SKM-1 (cell line): ENCODE measurements around the gene PGLYRP2.

Source experiments
- DNase-seq: peaks from one replicate; lab custom pipeline; 2025; ENCODE audit not compliant: unreplicated experiment; lab: John Stamatoyannopoulos, UW

PGLYRP2 gene

DNA sequence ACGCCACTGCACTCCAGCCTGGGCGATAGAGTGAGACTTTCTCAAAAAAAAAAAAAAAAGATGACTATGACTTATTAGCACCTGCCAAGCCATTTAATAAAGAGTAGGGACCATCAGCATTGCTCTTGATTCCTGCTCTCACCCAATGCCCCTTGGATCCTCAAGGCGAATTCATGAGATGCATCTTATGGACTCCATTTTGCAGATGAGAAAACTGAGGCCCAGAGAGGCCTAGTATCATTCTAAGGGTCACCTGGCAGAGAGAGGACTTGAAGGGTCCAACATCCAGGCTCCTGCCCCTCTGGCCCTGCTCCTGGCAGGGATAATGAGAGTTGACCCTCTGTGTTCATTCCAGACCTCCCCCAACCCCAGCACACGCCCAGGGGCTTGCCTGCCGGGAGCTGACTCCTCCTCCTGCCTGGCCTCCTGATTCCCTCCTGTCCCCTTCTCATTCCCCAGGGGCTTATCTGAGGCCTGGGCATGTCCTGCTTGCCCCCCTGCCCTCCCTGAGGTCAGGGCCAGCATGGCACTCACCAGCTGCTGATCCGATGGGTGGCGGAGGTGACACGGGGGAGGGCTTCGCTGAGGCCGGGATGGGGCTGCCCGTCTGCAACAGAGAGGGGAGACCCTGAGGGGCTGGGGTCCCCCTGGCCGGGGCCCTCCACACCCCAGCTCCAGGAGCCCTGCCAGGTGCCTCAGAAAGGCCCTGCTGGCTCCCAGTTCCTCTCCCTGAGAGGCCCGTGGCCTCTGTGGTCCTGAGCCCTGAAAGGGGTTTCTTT lies 37.0 kb downstream of the PGLYRP2 start:
- no peak for DNase-seq

DNA sequence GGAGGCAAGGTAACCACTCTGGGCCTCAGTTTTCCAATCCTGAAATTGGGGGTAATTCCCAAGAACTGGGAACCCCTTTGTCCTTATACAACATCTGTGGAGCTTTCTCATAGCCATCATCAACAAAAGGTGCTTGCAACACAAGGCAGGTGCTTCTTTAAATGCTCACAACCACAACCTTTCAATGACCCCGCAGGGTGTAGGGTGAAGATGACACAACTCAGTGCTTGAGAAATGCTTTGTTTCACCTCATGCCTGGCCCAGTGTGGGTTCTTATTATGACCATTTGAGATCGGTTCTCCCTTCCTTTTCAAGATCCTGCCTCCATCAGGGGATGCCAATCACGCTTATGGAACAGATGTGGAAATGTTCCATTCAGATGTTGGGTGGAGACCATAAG lies 38.0 kb downstream of the PGLYRP2 start:
- DNase-seq = peak; percentile 48

DNA sequence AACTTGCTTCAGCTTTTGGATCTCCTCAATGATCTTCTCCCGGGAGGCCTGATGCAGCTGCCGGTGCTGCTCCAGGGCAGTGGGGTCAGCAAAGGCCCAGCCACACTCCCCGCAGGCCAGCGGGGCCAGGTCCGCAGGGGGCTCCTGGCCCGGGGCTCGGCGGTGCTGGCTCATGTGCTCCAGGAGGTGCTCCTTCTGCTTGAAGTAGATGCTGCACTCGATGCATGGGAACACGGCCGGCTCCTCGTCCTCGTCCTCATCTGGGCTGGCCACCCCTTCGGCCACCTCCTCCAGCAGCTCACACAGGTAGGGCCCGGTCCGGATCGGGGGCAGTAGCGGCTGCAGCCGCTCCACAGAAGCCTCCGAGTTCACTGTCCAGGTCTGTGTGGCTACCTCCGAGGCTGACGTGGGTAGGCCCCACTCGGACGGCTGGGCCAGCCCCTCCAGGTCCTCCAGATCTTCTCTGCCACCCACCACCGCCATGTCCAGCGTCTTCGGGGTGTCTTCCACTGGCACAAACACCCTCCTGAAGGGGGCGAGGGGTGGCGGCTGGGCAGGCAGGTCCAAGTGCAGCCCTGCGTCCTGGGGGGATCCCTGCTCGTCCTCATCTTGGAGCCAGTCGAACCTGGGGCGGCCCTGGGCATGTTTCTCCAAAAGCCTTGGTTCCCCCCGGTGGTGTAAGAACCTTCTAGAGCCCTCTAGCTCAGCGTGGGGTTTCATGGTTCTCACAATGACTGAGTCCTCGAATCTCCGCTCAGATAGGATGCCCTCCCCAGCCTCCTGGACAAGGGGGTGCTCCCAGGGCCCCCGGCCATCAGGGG lies 39.3 kb downstream of the PGLYRP2 start:
- DNase-seq = no peak

- DNase-seq = no peak
These were observed 40.1 kb downstream of the PGLYRP2 start for GRCh38 chr19:15439078-15439799.

GRCh38 chr19:15438577-15438976 lies 40.7 kb downstream of the PGLYRP2 start:
- no peak for DNase-seq

DNA sequence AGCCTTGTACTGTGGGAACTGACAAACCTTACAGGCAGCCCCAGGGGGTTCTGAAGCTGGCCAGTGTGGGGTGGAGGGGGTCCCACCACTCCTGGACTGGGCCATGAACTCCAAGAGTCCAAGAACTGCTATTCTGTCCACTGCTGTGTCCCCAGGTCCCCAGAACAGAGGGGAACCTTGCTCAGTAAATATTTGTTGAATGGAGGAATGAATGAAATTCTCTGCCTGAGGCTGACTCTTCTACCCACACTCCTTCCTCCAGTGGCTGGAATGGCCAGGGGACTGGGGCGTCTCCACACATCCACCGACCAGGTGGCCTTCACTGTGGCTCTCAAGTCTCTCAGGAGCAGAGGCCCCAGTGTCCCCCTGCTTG lies 41.2 kb downstream of the PGLYRP2 start:
- no peak for DNase-seq

GRCh38 chr19:15437355-15438123 lies 41.8 kb downstream of the PGLYRP2 start:
- no peak for DNase-seq

- DNase-seq = no peak
These were observed 42.5 kb downstream of the PGLYRP2 start for GRCh38 chr19:15436826-15437110.

DNA sequence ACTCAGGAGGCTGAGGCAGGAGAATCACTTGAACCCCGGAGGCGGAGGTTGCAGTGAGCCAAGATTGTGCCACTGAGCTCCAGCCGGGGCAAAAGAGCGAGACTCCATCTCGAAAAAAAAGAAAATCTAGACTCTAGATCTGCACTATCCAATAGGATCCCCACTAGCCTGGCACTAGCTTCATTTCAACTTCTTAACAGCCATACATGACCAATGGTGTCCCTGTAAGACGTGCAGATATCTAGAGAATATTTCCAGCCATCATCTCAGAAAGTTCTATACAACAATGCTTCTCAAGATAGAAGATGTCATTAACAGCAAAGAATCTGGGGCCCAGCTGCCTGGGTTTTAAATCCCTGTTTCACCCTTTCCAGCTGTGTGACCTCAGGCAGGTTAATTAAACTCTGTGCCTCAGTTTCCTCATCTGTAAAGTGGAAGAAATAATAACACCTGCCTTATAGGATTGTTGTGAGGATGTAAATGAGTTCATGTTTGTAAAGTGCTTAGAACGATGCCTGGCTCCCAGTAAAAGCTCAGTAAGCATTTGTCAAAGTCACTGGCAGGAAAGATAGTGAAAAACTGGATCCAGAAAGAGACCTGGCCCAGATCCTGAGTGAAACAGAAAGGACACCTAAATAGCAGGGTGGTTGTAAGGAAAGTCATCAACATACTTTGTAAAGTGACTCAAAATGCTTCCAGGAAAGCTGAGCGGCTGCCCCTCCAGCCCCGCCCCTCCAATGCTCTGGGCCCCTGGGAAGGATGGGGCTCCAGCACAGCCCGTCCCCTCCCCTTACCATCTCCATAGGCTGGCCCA lies 43.1 kb downstream of the PGLYRP2 start:
- DNase-seq = no peak

DNA sequence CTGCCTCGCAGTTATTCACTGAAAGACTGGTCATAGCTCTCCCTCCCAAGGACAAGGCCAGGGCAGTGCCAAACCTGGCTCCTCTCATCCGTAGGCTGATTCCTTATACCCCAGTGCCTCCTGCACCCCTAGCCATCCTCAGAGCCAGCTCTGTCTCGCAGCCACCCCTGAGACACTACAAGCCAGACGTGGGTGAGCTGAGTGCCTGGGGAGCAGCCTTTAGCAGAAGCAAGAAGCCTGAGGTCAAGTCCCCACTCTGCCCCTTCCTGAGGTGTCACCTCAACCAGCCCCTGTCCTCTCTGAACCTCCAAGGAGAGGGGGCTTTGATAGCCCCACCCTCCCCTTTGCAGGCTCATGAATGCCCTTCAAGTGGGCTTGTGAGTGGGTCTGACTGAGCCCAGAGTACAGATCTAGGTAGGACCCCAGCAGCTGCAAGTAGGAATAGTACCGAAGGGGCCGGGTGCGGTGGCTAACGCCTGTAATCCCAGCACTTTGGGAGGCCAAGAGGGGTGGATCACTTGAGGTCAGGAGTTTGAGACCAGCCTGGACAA lies 45.7 kb downstream of the PGLYRP2 start:
- DNase-seq = no peak

GRCh38 chr19:15432629-15433518 lies 46.4 kb downstream of the PGLYRP2 start:
- DNase-seq = peak; percentile 64

GRCh38 chr19:15432018-15432494 lies 47.2 kb downstream of the PGLYRP2 start:
- DNase-seq = no peak

DNA sequence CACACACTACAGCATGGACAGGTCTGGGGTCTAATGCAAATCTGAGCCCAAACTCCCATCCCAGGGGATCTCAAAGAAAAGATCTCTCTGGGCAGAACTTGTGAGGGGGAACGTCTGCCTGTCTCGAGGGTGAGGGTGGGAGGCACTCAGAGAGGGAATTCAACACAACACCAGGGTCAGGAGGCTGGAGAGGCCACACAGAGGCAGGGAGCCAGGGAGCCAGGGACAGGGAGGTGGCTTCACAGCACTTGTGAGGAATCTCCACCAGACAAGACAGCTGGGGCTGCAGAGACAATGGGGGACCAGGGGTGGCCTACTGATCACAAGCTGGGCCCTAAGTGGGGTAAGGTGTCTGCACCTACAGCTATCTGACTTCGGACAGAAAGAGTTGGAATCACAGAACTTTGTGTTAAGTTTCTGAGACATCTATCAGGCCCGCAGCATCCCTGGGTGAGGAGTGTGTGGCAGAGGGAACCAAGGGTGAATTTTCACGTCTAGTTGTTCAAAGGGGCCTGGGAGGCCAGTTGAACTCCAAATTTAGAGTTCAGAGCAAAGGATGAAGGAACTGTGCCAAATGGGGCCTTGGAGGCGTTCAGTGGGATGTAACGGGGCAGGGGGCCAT lies 47.8 kb downstream of the PGLYRP2 start:
- no peak for DNase-seq

DNA sequence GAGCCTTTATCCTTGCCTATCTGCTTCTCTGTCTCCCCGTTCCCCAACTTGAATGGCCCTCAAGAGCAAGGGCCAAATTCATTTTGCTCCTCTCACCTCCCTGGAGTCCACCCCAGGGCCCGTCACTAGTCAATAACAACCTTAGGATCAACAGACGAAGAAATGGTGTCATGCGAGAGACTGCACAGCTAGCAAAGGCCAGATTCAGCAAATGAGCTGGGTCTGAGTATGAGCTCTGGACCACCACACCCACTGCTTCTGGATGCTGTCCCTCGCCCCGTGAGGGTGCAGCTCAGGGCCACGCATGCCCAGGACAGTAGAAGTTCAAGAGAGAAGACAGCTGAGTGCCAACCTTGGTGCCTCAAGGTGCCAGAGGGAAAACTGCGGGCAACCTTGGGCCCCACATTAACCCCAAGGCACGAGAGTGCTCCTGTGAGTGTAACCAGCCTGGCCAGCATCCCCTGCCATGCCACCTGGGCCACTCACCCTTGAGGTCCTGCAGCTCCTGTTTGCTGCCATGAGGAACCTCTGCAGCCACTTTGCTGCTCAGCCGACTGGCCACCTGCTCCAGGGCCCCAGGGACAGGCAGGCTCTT lies 48.7 kb downstream of the PGLYRP2 start:
- DNase-seq = no peak

DNA sequence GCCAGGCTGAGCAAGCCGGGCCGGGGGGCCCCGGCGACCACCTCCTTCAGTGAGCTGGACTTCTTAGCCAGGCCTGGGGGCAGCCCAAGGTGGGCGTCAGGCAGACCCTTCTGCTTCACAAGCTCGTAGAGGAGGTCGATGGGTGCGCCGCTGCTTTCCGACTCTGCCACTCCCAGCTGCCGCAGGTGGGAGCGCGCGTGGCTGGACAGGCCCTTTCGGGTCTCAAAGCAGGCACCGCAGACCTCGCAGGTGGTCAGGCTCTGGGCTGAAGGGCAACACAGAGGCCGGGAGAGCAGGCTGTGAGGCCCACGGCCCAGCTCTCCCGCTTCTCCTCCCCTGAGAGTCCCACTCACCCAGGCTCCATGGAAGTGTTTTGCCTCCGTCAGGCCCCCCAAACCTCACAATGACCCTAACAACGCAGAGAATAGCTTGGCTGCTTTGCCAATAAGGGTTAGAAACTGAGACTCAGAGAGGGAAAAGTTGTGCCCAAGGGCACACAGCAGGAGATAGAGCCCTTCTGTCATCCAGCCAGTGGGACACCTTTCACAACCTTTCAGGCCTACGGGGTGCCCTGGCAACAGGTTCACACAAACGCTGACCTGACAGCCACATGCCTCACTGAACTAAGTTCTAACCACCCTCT lies 49.4 kb downstream of the PGLYRP2 start:
- no peak for DNase-seq

- no peak for DNase-seq
These were observed 50.1 kb downstream of the PGLYRP2 start for GRCh38 chr19:15428956-15429824.
